Measurements from ENCODE around the gene USP4. TPM values are rescaled to one million over a fixed set of nuclear protein-coding genes. Genes with fewer than 3 reads are reported as not detected.
A peak's percentile ranks its signal among the peaks of the same experiment; 100 is the strongest.

USP4 gene
- total and polyA plus RNA-seq, 8 donors: 57.7 to 77.1 (median 73.0) TPM

GRCh38 chr3:49263159-49263889 is 76.5 kb downstream of the USP4 start:
- Histone ChIP-seq H3K36me3 (no peaks in the 10 kb centered on the region), H3K27ac (no peak overlapping the region), H3K4me1 (no peaks in the 10 kb centered on the region), H3K9me3 (no peaks in the 10 kb centered on the region), H3K27me3 (no peaks in the 10 kb centered on the region), H3K4me3 (no peak overlapping the region)
- TF ChIP-seq CTCF (IDR thresholded peaks at IDR 0.05): no peak
- no peak for ATAC-seq
- intact Hi-C loops (cut with DNase I): no loop called here
- DNase-seq: no peak

- H3K4me3 ChIP-seq: no peak overlapping the region
- intact Hi-C loops (cut with DNase I): no loop called here
- H3K9me3 ChIP-seq: no peaks in the 10 kb centered on the region
- no peaks in the 10 kb centered on the region for H3K27me3 ChIP-seq
- ATAC-seq (peak; percentile 50), DNase-seq (no peak)
- TF ChIP-seq CTCF (IDR thresholded peaks at IDR 0.05): no peak
- peak overlapping the region in 1 of 2 donors; percentile 1 for H3K27ac ChIP-seq
- H3K4me1 ChIP-seq: no peaks in the 10 kb centered on the region
- no peaks in the 10 kb centered on the region for H3K36me3 ChIP-seq
Observed at GRCh38 chr3:49260806-49261324, 79.0 kb downstream of the USP4 start.

- no peaks in the 10 kb centered on the region for H3K27me3 ChIP-seq
- H3K4me1 ChIP-seq: no peaks in the 10 kb centered on the region
- no peak for DNase-seq
- intact Hi-C loops (cut with DNase I): no loop called here
- no peaks in the 10 kb centered on the region for H3K9me3 ChIP-seq
- TF ChIP-seq CTCF (IDR thresholded peaks at IDR 0.05): no peak
- H3K36me3 ChIP-seq: no peaks in the 10 kb centered on the region
- ATAC-seq: no peak
- no peak overlapping the region for H3K27ac ChIP-seq
- H3K4me3 ChIP-seq: no peak overlapping the region
Observed at GRCh38 chr3:49257187-49257586, 82.7 kb downstream of the USP4 start.

GRCh38 chr3:49255718-49256511 is 83.9 kb downstream of the USP4 start:
- intact Hi-C loops (cut with DNase I): no loop called here
- no peak for TF ChIP-seq CTCF (IDR thresholded peaks at IDR 0.05)
- Histone ChIP-seq H3K36me3 (no peaks in the 10 kb centered on the region), H3K9me3 (no peaks in the 10 kb centered on the region), H3K4me3 (no peak overlapping the region), H3K27ac (no peak overlapping the region), H3K27me3 (no peaks in the 10 kb centered on the region), H3K4me1 (no peaks in the 10 kb centered on the region)
- ATAC-seq (no peak), DNase-seq (no peak)

GRCh38 chr3:49255112-49255511 is 84.7 kb downstream of the USP4 start:
- Histone ChIP-seq H3K9me3 (no peaks in the 10 kb centered on the region), H3K27ac (no peak overlapping the region), H3K4me1 (no peaks in the 10 kb centered on the region), H3K4me3 (no peak overlapping the region), H3K27me3 (no peaks in the 10 kb centered on the region), H3K36me3 (no peaks in the 10 kb centered on the region)
- peak; percentile 19 for ATAC-seq
- no peak for DNase-seq
- intact Hi-C loops (cut with DNase I): no loop called here
- no peak for TF ChIP-seq CTCF (IDR thresholded peaks at IDR 0.05)
